Measurements from ENCODE around the gene COX7C.
A peak's percentile ranks its signal among the peaks of the same experiment; 100 is the strongest.
"Not testable (repeated sequence)": the region's sequence is repeated elsewhere in the genome, so short reads cannot be mapped to it uniquely, and the experiment has no call there.

The COX7C gene, protein sequence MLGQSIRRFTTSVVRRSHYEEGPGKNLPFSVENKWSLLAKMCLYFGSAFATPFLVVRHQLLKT

DNA sequence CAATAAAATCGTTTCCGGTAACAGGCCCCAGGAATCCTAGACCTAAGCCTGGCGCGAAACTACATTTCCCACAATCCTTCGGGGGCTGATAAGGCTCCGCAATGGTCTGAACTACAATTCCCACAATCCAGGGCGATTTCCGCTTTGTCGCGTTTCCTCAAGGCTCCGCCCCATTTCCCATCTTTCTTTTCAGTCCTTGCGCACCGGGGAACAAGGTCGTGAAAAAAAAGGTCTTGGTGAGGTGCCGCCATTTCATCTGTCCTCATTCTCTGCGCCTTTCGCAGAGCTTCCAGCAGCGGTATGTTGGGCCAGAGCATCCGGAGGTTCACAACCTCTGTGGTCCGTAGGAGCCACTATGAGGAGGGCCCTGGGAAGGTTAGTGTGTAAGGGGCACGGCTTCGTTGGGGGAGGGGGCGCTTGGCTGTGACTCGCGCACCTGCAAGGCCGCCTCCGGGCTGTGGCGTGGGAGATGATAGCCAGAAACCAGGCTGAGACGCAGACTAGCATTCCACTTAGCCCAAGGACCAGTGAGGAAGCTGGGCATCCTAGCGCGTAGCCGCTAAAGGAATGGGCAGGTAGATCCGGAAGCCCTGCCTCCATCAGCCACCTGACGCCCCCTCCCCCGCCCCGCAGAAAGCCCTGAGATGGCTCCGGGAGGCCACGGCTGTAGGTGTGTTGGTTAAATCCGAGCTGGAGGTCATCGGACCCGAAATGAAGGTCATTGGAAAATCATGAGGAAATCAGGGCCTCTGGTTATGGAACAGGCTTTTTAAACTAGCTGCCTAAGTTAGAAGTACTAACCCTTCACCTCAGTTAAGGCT, at the start of gene COX7C:
COX7C (plus strand) TSS at position 186 of the 821 bp plus-strand sequence; CDS start at position 301, 115 bp downstream.
- peak; percentile 89 for DNase-seq (ENCODE audit: low spot score)

DNA sequence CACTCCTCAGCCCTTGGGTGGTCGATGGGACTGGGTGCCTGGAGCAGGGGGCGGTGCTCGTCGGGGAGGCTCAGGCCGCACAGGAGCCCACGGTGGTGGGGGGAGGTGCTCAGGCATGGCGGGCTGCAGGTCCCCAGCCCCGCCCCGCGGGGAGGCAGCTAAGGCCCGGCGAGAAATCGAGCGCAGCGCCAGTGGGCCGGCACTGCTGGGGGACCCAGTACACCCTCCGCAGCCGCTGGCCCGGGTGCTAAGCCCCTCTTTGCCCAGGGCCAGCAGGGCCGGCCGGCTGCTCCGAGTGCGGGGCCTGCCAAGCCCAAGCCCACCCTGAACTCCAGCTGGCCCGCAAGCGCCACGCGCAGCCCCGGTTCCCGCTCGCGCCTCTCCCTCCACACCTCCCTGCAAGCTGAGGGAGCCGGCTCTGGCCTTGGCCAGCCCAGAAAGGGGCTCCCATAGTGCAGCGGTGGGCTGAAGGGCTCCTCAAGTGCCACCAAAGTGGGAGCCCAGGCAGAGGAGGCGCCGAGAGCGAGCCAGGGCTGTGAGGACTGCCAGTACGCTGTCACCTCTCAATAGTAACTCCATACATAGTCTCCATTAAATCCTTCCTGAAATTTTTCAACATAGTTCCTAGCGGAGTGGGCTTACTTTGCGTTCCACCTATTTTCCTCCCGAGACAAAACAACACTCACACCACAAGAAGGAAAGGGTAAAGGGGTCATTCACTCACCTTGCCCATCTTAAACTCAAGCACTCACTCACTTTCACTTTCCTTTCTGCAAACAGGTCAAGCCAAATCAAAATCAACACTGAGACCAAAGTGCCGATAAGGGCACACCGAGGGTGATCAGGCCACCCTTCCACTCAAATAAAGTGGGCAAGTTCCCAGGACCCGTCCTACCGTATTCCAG, 48.0 kb upstream of the COX7C start:
- not testable (repeated sequence) for DNase-seq (ENCODE audit: low spot score)

- no peak for DNase-seq (ENCODE audit: low spot score)
Measured at GRCh38 chr5:86570427-86571083, 47.2 kb upstream of the COX7C start.

GRCh38 chr5:86571109-86571508, 46.6 kb upstream of the COX7C start:
- DNase-seq (ENCODE audit: low spot score) = not testable (repeated sequence)

DNA sequence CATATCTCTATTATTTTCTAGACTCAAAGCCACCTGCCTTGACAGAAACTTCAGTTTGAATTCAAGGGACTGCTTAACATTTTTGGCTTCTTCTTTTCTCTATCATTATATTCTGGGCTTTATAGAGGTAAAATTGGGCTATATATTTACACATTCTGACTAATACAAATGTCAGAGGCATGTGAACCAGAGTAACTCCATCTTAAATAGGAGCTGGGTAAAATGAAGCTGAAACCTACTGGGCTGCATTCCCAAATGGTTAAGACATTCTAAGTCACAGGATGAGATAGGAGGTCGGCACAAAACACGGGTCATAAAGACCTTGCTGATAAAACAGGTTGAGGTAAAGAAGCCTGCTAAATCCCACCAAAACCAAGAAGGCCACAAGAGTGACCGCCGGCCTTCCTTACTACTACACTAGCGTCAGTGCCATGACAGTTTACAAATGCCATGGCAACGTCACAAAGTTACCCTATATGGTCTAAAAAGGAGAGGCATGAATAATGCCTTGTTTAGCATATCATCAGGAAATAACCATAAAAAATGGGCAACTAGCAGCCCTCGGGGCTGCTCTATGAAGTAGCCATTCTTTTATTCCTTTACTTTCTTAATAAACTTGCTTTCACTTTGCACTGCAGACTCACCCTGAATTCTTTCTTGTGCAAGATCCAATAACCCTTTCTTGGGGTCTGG, 44.8 kb upstream of the COX7C start:
- no peak for DNase-seq (ENCODE audit: low spot score)

- DNase-seq (ENCODE audit: low spot score) = no peak
Measured at GRCh38 chr5:86579502-86579901, 38.2 kb upstream of the COX7C start.

GRCh38 chr5:86596476-86596875, 21.3 kb upstream of the COX7C start:
- DNase-seq (ENCODE audit: low spot score) = no peak

DNA sequence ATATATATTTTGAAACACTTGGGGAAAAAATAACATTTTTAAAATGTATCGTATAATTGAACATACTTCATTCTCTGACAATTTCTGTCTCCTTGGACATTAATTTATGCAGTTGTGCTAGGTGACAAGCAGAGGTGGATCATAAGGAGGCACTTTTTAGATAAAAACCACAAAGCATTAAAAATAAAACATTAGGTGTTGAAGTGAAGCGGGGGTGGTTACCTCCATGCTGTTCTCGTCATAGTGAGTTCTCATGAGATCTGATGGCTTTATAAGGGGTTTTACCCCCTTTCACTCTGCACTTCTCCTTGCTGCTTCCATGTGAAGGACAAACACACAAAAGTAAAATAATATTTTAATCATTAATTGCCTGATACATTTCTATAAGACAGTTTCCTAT, 11.9 kb upstream of the COX7C start:
- no peak for DNase-seq (ENCODE audit: low spot score)

DNA sequence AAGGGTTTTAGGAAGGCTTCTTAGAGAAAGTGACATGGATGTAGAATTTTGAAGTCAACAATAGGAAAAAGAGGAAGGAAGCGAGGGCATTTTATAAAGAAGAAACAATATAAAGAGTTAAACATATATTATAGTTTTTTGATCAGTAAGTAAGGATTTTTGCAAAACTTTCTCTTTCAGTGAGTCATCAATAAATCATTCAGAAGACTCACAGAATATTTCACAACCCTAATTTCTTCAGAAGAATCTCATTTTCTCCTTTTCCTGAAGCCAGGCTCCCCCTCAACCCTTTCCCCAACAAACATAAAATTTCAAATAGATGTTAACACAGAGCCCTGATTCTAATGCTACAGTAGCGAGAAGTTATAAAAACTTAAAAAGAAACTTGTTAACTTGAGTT, 4.3 kb upstream of the COX7C start:
- no peak for DNase-seq (ENCODE audit: low spot score)

GRCh38 chr5:86617309-86617755, 409 bp upstream of the COX7C start:
- DNase-seq (ENCODE audit: low spot score) = no peak

- no peak for DNase-seq (ENCODE audit: low spot score)
Measured at GRCh38 chr5:86623785-86624483, 6.2 kb downstream of the COX7C start.

GRCh38 chr5:86625148-86625547, 7.4 kb downstream of the COX7C start:
- no peak for DNase-seq (ENCODE audit: low spot score)

DNA sequence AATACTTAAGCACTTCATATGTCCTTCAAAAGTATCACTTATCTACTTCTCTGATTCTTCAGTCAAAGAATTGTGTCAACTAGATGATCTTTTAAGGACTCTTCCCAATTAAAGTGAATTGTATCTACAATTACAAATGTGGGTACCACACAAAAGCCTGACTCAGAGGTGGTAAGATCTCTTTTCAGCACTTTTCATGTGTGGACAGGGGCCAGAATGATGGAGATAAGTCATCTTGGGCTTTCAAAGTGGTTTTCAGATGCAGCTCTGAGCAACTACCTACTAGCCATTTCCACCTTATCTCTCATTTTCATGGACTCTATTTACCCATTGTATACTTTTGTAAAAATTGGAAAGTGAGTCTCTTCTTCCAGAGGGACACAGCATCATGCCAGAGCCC, 8.4 kb downstream of the COX7C start:
- DNase-seq (ENCODE audit: low spot score) = no peak

GRCh38 chr5:86631165-86631564, 13.4 kb downstream of the COX7C start:
- DNase-seq (ENCODE audit: low spot score) = no peak

DNA sequence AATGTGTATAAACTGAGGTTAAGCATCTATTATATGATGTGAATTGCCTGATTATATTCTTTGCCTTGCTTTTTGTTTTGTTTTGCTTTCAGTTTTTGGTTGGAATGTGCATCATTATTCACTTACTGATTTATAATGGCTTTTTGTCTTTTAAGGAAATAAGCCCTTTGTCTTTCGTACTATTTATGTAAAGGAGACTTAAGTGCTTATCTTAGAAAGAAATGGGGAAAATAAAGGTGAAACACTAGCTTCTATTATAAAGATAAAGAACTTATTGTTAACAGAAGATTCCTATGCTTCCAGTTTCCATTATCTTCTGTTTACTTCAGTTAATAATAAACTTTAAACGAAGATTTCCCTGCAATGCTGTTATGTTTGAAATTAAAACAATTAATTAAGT, 23.3 kb downstream of the COX7C start:
- no peak for DNase-seq (ENCODE audit: low spot score)

DNA sequence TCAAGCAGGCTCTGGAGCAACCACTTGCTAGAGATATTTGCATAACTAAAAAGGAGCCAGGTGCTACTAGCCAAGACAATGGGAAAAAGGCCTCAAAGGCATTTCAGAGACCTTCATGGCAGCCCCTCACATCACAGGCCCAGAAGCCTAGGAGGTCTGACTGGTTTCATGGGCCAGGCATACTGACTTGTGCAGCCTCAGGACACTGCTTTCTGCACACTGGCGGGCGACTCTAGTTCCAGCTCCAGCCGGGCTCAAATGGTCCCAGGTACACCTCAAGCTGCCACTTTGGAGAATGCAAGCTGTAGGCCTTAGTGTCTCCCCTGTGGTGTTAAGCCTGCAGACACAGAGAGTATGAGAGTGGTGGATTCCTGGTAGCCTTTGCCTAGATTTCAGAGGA, 27.1 kb downstream of the COX7C start:
- no peak for DNase-seq (ENCODE audit: low spot score)

DNA sequence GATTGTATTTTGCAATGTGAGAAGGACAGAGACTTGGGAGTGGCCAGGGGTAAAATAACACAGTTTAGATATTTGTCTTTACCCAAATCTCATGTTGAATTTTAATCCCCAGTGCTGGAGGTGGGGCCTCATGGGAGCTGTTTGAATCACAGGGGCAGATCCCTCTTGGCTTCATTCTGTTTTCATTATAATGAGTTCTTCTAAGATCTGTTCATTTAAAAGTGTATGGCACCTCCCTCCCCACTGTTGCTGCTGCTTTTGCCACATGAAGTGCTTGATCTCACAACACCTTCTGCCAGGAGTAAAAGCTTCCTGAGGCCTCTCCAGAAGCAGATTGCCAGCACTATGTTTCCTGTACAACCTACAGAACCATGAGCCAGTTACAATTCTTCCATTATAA, 28.1 kb downstream of the COX7C start:
- DNase-seq (ENCODE audit: low spot score) = no peak

DNA sequence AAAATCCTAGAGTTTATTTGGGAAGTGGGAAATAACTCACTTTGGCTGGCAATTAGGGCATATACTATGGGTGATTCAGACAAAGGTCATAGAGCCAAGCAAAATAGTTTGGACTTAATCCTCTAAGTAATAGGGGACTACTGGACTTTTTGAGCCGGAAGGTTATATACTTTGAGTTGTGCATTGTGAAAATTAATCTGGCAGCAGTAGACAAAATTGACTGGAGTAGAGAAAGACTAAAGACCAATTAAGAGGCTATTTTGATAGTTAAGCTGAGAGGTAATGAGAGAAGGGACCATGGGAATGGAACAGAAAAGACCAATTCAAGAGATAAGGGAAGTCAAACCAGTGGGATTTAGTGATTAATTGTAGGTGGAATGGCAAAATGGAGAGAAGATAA, 28.9 kb downstream of the COX7C start:
- DNase-seq (ENCODE audit: low spot score) = no peak

DNA sequence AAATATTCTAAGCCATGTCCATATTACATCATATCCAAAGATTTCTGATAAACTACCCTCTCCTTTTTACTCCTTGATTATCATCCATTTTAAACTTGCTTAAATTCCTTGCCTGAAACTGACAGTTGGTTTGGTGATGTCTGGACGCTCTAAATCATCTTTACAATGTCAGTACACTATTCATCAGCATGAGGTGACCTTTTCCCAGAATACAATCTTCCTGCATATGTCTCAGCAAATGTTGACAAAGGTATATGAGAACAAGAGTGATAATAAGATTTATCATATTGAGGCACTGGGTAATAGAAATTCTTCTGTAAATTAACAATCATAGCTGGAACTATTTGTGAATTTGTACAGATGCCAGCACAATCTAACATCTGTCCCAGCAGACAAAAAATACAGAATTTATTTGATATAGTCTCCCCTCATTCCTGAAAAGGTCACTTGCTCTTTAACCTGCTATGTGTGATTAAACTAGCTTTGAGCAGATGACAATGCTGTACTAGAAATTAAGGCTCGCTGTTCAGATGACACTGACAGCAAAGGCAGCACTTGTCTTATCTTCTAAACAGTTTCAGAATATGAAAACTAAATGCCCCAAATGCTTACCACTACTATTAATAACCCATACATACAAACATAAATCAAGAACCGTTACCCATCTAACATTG, 32.2 kb downstream of the COX7C start:
- DNase-seq (ENCODE audit: low spot score) = no peak

- not testable (repeated sequence) for DNase-seq (ENCODE audit: low spot score)
Measured at GRCh38 chr5:86660771-86661170, 43.0 kb downstream of the COX7C start.
